Heart right ventricle (tissue), 16 donors: ENCODE measurements around the gene GPR55. TPM values are rescaled to one million over a fixed set of nuclear protein-coding genes. Genes with fewer than 3 reads are reported as not detected.

Experiments used
- ATAC-seq, 8 donors: fragments of 200-7000 bp; cut with Tn5 transposase; one replicate each; pipeline ENCODE4 v1.9.1; 2020; ENCODE audit warnings: mild to moderate bottlenecking in 8 of 8, moderate library complexity in 8 of 8, moderate number of reproducible peaks in 1 of 8
- DNase-seq, 2 donors: peaks; one replicate each; pipeline ENCODE4 v3.0.0-alpha.2; 2020
- H3K27ac ChIP-seq, 10 donors: fragments of 200-600 bp; sonication (generic) in 2 of 10; one replicate each; pipeline versions ENCODE4 v1.5.0 to v1.8.0; 2020 to 2022; ENCODE audit warnings: mild to moderate bottlenecking in 3 of 10
- H3K27me3 ChIP-seq, 7 donors: fragments of 200-600 bp; one replicate each; pipeline ENCODE4 v1.8.0; 2021 to 2022; ENCODE audit warnings: mild to moderate bottlenecking in 2 of 7
- H3K36me3 ChIP-seq, 9 donors: fragments of 200-600 bp; sonication (generic) in 1 of 9; one replicate each; pipeline versions ENCODE4 v1.5.0 to v1.8.0; 2020 to 2022; ENCODE audit warnings: mild to moderate bottlenecking in 2 of 9
- H3K4me1 ChIP-seq, 9 donors: fragments of 200-600 bp; sonication (generic) in 1 of 9; one replicate each; pipeline versions ENCODE4 v1.5.0 to v1.8.0; 2020 to 2022; ENCODE audit warnings: mild to moderate bottlenecking in 4 of 9
- H3K4me3 ChIP-seq, 10 donors: fragments of 200-600 bp; sonication (generic) in 2 of 10; one replicate each; pipeline versions ENCODE4 v1.5.0 to v1.8.0; 2020 to 2022; ENCODE audit warnings: mild to moderate bottlenecking in 7 of 10, moderate library complexity in 2 of 10
- H3K9me3 ChIP-seq, 11 donors: fragments of 200-600 bp in 10 of 11; sonication (generic) in 2 of 11; one replicate each; pipeline versions ENCODE4 v1.5.0 to v1.8.0; 2013 to 2022; ENCODE audit warnings: mild to moderate bottlenecking in 2 of 11, control low read depth in 1 of 11, moderate library complexity in 1 of 11
- WGBS, 2 donors: extraction: QIAGEN DNeasy Blood & Tissue Kit; methylation state at CpG; one replicate each; pipeline ENCODE4 v1.1.7; 2013; ENCODE audit warnings: inconsistent platforms in 1 of 2; 5-methylcytosine and 5-hydroxymethylcytosine counted together
- intact Hi-C, 10 donors: fragments of 100-400 bp; cut with DNase I; formaldehyde crosslinking; loops; one replicate each; pipeline versions ENCODE4 v1.11.1 to v1.14.2; 2022
- polyA plus RNA-seq, 2 donors: library from polyadenylated mRNA; stranded (reverse); fragments of 200-250 nt; gene quantifications; one replicate each; pipeline ENCODE4 v1.2.3, GENCODE V29; 2013
- total RNA-seq, 10 donors: library from RNA; stranded (reverse); fragmentation: NEBNext Ultra II Directional in 3 of 10; extraction: Animal tissue kit (Norgen Biotek cat#: 25700) in 3 of 10; gene quantifications; one replicate each; pipeline versions ENCODE4 v1.2.1 to v1.2.4, GENCODE V29; 2021 to 2023
- TF ChIP-seq, protein P1 (sequence below), 9 donors: fragments of 200-600 bp; sonication (generic) in 2 of 9; IDR thresholded peaks; one replicate each; pipeline versions ENCODE4 v1.5.0 to v1.8.0; 2021 to 2022; ENCODE audit warnings: antibody characterized with exemption in 9 of 9, mild to moderate bottlenecking in 5 of 9, moderate library complexity in 1 of 9
- donor health status: Arrhythmogenic right ventricular cardiomyopathy.
- donor health status: ischemic (EF 13 %, LVEDD 7.1; RV severe dilation, severe dysfunction).
- donor health status: healthy with polysubstance abuse.
- donor health status: DM: no; HTN: yes; CAD: no.
- donor health status: DM: no; HTN: no; CAD: no.
- donor health status: ischemic (EF 25% LVEDD 6.9; RV normal size, moderate dysfunction).
- donor health status: ischemic (EF 25% LVEDD 5.7; RV mildly dilated, moderate dysfunction).
- donor health status: healthy.
- donor health status: DM: yes; HTN: yes; CAD: no.
- donor health status: Ischemic cardiomyopathy.
- donor health status: ischemic (EF 35%, LVEDD 5.7; RV mildly dilated, moderate dysfunction).
- donor health status: nonischemic (EF 11% LVEDD 7.7; RV severe dilation, severe dysfunction).
- donor health status: DM: yes; HTN: yes; CAD: no.
- donor health status: PGD.
- donor health status: ischemic (EF 29% LVEDD 5.4; RV normal size, mild dysfunction).
- donor health status: nonischemic (EF 23%, LVEDD 6.1; RV moderate dilation, normal function).

The GPR55 gene
- total and polyA plus RNA-seq, 12 donors, result 0.01 to 0.42 TPM; not detected in 10

DNA sequence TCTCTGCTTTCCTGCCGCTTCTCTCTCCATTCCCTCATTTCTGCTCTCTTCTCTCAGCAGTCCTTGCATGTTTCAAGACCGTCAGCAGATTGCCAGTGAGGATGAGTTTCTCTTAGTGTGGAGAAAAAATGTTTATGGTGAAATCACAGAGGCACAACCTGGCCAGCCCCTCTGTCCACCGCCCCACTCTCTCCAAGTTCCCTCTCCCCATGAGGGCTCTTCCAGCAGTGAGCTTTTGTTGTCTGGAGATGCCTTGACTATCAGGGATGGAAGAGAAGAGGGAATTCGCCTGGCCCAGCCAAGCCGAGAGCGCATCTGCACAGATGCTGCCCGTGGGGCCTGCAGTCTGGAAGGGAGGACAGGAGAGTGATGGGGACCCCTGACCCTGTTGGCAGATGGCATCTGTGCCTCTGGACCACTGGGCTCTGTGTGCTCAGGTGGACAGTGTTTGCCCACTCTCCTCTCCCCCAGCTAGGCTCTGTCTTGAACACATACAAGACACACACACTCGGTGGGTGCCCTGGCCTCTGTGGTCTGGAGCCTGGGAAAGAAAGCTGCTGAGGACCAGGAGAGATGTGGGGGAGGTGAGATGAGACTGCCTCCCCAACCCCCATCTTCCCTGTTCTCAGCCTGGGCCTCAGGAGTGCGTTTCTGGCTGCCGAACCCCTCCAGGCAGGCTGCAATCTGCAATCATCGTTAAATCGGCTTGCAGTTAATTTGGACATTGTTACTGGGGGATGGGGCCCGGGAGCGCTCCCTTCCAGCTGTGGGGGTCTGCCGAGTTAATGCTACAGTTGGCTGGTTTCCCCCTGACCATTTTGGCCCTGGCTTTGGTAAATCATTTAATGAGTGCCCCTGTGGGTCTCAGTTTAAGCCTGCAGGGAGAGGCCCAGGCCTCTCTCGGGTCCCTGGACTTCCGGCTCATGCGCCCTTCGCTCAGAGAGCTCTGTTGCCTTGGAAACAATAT lies 55.8 kb downstream of the GPR55 start:
- WGBS, 2 donors, result 69 to 70% methylated on average over 19 of the region's 19 CpGs
- H3K27ac ChIP-seq, result peak overlapping the region in 1 of 10 donors; percentile 50
- DNase-seq, result no peak

DNA sequence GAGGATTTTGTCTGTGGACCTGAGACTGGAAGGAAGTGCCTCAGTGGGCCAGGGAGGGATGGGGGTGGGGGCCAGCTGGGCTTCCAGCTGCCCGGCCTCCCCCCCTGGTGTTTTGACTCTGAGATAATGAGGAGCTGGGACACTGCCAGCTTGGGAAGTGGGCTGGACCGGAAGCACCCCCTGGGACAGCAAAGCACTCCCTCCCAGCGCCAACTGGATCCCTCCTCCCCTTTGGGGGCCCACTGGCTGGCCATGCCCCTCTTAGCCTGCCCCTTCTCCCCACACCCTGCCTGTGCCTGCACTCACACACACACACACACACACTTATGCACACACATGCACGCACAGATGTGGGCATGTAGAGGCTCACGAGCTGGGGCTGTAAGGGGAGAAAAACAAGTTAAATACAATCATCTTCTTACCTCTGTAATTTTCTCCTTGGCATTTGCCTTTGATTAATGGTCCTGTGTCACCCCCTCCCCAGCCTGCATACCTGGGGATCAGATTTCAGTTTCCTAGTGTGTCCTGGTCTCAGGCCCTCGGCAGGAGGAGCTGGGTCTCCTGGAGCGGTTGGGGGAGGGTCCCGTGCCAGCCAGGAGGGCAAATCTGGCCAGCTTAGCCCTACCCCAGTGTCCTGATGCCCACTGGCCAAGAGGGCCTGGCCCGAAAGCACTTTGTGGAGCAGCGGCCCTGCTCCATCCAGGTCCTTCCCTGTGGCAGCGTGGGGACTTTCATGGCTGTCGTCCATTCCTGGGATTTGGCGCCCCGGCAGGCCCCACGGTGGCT lies 56.7 kb downstream of the GPR55 start:
- Histone ChIP-seq H3K4me1 (peaks cover 4 to 86% (median 44%) of the 10 kb centered on the region in 9 donors), H3K27ac (peak overlapping the region in 1 of 10 donors; percentile 34), H3K9me3 (no peaks in the 10 kb centered on the region), H3K36me3 (no peaks in the 10 kb centered on the region), H3K4me3 (no peak overlapping the region), H3K27me3 (peaks cover 6 to 34% (median 14%) of the 10 kb centered on the region in 7 donors)
- ATAC-seq (no peak), DNase-seq (no peak)
- intact Hi-C loops, result no loop called here
- WGBS, 2 donors, result 70% methylated on average over 15 of the region's 15 CpGs
- TF ChIP-seq, protein P1, sequence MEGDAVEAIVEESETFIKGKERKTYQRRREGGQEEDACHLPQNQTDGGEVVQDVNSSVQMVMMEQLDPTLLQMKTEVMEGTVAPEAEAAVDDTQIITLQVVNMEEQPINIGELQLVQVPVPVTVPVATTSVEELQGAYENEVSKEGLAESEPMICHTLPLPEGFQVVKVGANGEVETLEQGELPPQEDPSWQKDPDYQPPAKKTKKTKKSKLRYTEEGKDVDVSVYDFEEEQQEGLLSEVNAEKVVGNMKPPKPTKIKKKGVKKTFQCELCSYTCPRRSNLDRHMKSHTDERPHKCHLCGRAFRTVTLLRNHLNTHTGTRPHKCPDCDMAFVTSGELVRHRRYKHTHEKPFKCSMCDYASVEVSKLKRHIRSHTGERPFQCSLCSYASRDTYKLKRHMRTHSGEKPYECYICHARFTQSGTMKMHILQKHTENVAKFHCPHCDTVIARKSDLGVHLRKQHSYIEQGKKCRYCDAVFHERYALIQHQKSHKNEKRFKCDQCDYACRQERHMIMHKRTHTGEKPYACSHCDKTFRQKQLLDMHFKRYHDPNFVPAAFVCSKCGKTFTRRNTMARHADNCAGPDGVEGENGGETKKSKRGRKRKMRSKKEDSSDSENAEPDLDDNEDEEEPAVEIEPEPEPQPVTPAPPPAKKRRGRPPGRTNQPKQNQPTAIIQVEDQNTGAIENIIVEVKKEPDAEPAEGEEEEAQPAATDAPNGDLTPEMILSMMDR (IDR thresholded peaks at IDR 0.05), result no peak

More for the DNA sequence above, 55.8 kb downstream of the GPR55 start:
- H3K4me1 ChIP-seq, result peaks cover 4 to 83% (median 42%) of the 10 kb centered on the region in 9 donors
- intact Hi-C loops, result no loop called here
- H3K9me3 ChIP-seq, result no peaks in the 10 kb centered on the region
- no peak overlapping the region for H3K4me3 ChIP-seq
- peaks cover 2 to 25% (median 6%) of the 10 kb centered on the region in 7 donors for H3K27me3 ChIP-seq
- TF ChIP-seq, protein P1 (IDR thresholded peaks at IDR 0.05), result no peak
- no peaks in the 10 kb centered on the region for H3K36me3 ChIP-seq
- ATAC-seq, result no peak

DNA sequence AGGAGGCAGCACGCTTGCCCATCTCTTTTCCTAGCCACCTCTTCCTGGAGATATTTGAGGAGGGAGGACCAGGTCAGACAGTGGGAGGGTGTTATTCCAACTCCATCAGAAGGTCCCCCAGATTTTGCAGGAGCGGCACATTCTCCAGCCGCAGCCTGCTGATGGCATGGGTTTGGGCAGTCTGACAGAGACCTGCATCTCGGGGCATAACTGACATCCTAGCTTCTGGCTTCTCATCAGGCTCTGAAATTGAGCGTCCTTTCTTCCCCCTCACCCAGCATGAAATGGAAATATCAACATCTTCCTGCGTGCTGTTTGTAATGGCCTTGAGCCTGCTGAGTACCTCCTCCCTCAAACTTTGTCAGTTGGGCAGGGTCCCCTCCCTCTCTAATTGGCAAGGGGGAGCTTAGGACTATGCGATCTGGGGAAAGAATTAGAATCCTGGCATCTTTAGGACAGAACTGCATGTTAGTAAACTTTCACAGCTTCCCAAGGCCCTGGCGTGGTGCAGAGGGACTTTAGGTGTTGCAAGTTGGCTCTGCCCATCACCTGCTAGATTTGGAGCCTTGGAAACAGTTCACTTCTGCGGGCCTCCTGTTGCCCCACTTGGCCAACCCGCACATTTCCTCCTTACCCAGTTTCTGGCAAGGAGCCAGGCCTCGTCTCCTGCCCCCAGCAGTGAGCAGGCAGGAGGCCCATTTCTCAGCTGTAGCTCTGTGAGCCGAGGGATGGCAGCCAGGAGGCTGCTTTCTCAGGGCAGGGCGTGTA lies 58.1 kb downstream of the GPR55 start:
- Histone ChIP-seq H3K4me3 (peak overlapping the region in 1 of 10 donors; percentile 73), H3K4me1 (peaks cover 4 to 77% (median 44%) of the 10 kb centered on the region in 9 donors), H3K36me3 (no peaks in the 10 kb centered on the region), H3K27me3 (peaks cover 6 to 47% (median 24%) of the 10 kb centered on the region in 7 donors), H3K9me3 (no peaks in the 10 kb centered on the region), H3K27ac (peak overlapping the region in 1 of 10 donors; percentile 15)
- WGBS, 2 donors, result 51 to 59% methylated on average over 13 of the region's 13 CpGs
- ATAC-seq, result no peak
- DNase-seq, result no peak
- TF ChIP-seq, protein P1 (IDR thresholded peaks at IDR 0.05), result no peak
- intact Hi-C loops, result no loop called here
